Measurements from ENCODE around the gene ARF3.

ARF3 gene

DNA sequence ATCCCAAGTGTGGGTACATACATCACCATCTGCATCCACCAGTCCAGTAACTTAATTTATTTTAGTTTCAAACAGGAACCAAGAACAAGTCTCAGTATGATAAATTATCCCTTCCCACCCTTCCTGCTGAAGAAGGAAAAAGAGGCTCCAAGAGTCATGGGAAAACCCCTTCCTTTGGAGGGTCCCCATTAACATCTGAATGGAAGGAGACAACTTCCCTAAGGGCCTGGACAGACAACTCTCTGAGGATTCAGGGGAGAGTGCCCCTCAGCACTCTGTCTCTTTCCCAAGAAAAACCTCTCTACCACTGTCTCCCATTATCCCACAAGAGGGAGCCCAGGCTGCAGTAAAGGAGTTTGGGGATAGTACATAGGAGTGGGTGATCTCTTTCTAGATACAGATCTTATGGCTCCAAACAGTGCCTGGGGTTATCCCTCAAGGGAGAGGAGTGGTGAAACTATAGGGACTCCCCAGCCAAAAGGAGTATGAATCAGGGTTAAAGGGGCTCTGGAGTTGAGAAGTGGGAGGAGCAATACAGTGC, 8.1 kb upstream of the ARF3 start:
- no peak for DNase-seq

DNA sequence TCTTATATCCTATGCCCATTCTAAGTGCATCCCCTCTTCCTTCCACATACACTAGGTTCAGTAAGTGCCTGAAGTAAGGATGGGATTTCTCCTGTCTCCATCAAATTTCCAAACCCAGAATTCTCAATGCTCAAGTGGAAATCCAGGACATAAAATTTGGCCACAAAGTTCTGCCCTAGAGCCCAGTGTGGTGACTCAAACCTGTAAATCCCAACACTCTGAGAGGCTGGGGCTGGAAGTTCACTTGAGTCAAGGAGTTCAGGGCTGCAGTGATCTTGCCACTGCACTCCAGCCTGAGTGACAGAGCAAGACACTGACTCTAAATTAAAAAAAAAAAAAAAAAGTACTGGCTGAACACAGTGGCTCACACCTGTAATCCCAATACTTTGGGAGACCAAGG, 4.5 kb upstream of the ARF3 start:
- DNase-seq: no peak

GRCh38 chr12:48961331-48961730, 4.0 kb upstream of the ARF3 start:
- DNase-seq: no peak

DNA sequence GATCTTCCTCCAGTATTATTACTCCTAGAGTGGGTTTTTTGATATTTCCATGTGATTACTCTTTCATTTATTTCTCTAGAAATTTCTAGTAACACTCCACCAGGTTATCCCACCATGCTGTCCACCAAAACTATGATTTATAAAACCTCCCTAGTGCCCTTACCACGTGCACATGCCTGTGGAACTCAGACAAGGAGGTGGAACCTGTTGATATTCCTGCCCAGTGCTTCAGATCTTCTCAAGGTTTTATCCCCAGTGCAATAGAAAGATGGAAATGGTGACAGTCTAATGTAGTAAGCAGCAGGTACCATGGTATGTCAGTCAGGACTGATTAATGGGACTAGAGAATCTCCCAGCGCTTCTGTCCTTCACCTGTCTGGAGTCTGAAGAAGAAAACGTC, 3.5 kb upstream of the ARF3 start:
- DNase-seq: no peak

DNA sequence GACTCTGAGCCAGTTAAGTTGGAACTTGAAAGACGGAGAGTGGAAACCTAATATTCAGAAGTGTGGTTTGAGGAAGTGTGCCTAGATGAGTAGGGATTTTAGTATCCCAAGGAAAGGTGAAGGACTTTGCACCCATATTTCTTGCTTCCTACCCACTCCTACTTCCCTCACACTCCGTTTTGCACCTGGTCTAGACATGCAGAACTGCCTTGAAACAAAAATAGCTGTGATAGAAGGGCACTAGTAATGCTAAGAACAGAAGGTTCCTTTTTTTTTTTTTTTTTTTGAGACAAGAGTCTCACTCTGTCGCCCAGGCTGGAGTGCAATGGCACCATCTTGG, 732 bp upstream of the ARF3 start:
- DNase-seq: no peak

GRCh38 chr12:48956279-48957140, 777 bp downstream of the ARF3 start:
- peak; percentile 95 for DNase-seq

DNA sequence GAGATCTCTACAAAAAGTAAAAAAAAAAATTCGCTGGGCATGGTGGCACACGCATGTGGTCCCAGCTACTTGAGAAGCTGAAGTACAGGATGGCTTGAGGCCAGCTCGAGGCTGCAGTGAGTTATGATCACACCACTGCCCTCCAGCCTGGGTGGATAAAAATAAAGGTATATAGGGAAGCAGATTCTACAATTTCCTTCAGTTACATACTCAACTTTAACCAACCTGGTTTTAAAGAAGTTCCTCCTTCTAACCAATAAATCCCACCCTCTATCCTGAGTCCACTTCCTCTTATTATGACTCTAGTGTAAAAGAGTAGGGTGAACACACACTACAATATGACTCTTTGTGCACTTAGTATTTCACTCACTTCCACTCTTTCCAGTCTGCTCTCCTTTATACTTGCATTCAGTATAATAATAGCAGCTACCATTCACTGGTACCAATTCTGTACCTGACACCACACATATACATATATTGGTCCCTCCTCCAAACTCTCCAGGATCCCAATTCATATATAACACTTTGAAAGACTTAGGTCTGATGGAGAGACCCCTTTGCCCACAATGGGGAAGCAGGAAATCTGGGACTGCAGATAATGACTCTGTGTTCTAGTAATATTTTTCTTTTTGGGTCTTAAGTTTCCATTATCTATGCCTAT, 2.3 kb downstream of the ARF3 start:
- no peak for DNase-seq

- DNase-seq: no peak
Measured at GRCh38 chr12:48954061-48954460, 3.2 kb downstream of the ARF3 start.

DNA sequence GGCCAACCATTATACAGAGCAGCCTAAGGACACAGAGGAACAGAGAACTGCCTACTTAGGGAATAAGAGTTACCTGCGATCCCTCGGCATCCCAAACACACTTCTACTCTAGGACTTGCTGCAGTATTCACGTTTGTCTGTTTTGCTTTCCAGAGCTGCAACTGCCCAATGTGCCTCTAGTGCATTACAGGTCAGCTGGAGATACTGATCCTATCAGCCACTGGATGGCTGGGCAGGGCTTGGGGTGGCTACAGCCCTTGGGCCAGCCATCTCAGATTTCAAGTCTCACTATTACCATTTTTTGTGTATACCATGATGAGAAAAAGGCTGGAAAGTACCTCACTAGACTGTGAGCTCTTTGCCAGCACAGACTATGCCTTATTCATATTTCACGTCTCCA, 4.6 kb downstream of the ARF3 start:
- DNase-seq: no peak

- no peak for DNase-seq
Measured at GRCh38 chr12:48947727-48948126, 9.6 kb downstream of the ARF3 start.

- no peak for DNase-seq
Measured at GRCh38 chr12:48946943-48947342, 10.3 kb downstream of the ARF3 start.

DNA sequence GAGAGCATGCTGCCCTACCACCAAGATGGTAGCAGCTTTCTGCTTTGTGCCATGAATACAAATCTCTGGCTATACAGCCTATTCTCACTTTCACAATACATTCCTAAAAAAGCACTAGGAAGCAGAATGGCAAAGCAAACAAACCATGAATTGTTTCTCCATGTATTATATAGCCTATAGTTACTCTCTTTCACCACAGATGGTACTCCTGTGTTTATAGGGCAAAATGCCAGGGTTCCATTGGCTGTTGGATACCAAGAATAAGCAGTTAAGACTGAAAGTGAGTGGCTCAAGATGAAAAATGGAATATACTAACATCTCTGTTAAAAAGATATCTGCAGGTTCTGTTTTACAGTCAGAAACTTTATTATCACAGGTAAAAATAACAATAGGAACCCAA, 11.1 kb downstream of the ARF3 start:
- DNase-seq: peak; percentile 25

DNA sequence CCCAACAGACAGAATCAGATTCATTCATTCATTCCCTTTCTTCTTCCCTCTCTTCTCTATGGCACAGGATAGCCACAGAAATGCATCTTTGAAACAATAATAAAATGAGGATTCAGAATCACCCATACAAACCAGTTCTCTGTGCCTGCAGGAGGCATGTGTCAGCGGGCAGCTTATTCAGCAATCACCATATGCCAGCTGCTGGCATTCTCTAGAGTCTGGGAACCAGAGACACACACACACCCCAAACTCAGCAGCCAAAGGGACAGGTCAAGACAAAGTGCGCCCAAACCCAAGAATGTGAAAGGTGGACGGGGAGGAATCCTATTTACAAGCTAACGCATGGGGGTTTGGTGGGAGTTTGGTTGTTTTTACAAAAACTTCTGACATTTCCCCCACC, 14.1 kb downstream of the ARF3 start:
- DNase-seq: no peak

- no peak for DNase-seq
Measured at GRCh38 chr12:48940181-48940580, 17.1 kb downstream of the ARF3 start.

GRCh38 chr12:48938805-48939204, 18.5 kb downstream of the ARF3 start:
- DNase-seq: no peak

DNA sequence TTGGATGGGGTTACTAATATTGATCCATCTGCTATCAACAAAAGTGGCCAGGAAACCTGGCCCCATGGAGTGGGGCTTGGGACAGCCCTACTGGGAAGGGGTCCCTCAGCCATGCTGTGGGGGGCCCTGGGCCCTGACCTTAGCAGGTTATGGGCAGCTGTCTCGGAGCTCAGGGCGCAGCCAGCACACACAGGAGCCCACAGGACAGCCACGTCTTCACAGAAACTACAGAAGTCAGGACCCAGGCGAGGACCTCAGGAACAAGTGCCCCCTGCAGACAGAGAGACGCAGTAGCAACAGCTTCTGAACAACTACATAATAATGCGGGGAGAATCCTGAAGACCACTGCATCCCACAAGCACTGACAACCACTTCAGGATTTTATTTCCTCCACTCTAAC, 20.1 kb downstream of the ARF3 start:
- DNase-seq: no peak

DNA sequence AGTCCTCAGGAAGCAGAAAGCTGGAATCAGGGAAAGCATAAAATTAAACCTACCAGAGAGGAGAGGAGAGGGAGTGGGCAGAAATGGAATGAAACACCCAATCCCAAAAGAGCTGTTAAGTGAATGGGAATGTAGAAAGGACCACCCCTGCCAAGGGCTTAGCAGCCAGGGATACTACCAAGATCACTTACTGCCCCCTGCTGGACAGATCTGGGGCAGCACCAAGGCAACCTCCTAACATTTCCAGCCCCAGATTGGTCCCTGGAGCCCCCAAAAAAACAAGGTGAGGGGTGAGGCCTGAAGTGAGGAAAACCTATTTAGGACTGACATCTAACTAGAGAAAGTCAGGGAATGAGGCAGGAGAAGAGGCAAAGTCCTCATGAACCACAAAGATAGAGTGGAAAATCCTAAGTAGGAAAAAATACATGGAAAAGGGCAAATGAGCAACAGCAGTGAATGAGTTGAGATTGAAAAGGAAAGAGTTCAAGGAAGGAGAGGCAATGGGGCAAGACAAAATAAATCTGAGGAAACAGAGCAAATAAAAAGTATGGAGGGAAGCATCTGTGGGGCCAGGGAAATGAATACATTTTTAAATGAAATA, 20.8 kb downstream of the ARF3 start:
- DNase-seq: peak; percentile 50

GRCh38 chr12:48934312-48934706, 23.0 kb downstream of the ARF3 start:
- DNase-seq: no peak

- DNase-seq: no peak
Measured at GRCh38 chr12:48933664-48934311, 23.5 kb downstream of the ARF3 start.

DNA sequence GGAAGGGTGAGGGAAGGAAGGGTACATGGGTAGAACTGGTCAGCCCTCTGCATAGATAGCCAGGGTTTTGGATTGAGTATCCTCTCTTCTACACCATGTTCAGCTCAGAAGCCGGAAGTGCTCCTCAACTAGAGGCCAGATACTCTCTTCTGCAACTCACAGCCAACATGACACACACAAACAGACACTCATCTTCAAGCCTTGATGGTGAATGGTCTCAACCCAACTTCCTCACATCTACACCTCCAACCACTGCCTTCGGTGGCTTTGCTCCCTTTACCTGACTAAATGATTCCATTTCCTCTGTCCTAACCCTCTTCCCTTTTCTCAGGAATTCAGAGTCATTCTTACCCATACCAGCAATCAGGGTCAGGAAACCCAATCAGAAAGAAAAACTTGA, 24.4 kb downstream of the ARF3 start:
- DNase-seq: no peak

GRCh38 chr12:48930475-48930874, 26.8 kb downstream of the ARF3 start:
- no peak for DNase-seq

DNA sequence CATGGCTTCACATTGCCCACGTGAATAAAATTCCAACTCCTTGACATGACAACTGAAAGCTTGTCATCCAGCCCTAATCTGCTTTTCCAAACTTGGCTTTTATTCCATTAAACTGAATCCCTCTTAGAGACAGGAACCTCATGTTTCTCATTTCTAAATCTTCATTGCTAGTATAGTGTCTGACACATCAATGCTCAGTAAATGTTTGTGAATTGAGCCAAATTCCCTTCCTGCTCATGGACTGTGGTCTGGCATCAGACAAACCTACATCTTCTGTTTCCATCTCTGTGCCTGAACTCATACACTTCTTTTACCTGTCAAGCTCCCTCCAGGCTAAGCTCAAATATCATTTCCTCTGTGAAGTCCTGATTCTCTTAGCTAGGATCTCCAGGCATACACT, 27.7 kb downstream of the ARF3 start:
- no peak for DNase-seq

DNA sequence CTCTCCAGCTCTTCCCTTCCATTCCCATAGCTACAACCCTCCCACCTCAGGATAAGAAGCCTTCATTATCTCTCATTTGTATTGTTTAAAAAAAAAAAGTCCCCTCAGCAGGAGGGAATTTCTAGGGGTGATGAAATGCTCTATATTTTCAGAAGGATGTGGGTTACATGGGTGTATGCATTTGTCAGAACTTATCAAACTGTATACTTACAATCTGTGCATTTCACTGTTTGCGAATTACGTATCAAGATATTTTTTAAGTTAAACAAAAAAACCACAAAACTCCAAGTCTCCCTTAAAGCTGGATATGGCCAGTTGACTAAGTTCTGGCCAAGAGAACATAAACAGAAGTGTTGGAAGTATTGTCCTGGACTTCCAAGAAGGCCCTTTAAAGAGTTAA, 30.0 kb downstream of the ARF3 start:
- no peak for DNase-seq

Data from NCI-H146 (cell line).